Calu3 (cell line): ENCODE measurements around the gene SRRM2. TPM values are rescaled to one million over a fixed set of nuclear protein-coding genes. Genes with fewer than 3 reads are reported as not detected.

Experiments used
- BruUV-seq: library from RNA; stranded (reverse); fragments of 400-500 nt; replicated peaks from 2 replicates; lab custom pipeline; 2021; lab: Mats Ljungman, UMichigan
- CTCF ChIA-PET: fragments of 300-600 bp; sonication (Branson Sonifier 250); formaldehyde crosslinking; loops from one replicate; lab custom pipeline; 2022; ENCODE audit warnings: antibody characterized with exemption; lab: Charles Lee
- DNase-seq: peaks from one replicate; pipeline ENCODE4 v3.0.0; 2022
- H3K27ac Mint-ChIP-seq: one replicate; pipeline ENCODE4 v1.8.0; 2022; ENCODE audit warnings: mixed read lengths; ENCODE audit not compliant: unreplicated experiment
- H3K27me3 Mint-ChIP-seq: one replicate; pipeline ENCODE4 v1.8.0; 2022; ENCODE audit warnings: mixed read lengths; ENCODE audit not compliant: unreplicated experiment
- H3K36me3 Mint-ChIP-seq: one replicate; pipeline ENCODE4 v1.8.0; 2022; ENCODE audit warnings: mild to moderate bottlenecking, moderate library complexity, mixed read lengths; ENCODE audit not compliant: insufficient read depth, unreplicated experiment
- H3K4me1 Mint-ChIP-seq: one replicate; pipeline ENCODE4 v1.8.0; 2022; ENCODE audit warnings: mild to moderate bottlenecking, low read depth, mixed read lengths; ENCODE audit not compliant: unreplicated experiment
- H3K4me3 Mint-ChIP-seq: one replicate; pipeline ENCODE4 v1.8.0; 2022; ENCODE audit warnings: mild to moderate bottlenecking, low read depth, moderate library complexity, mixed read lengths; ENCODE audit not compliant: unreplicated experiment
- H3K9me3 Mint-ChIP-seq: one replicate; pipeline ENCODE4 v1.8.0; 2022; ENCODE audit warnings: low read depth, mixed read lengths; ENCODE audit not compliant: unreplicated experiment
- intact Hi-C: fragments of 100-400 bp; cut with micrococcal nuclease; formaldehyde crosslinking; loops from one replicate; pipeline ENCODE4 v1.10.0; 2022; ENCODE audit not compliant: unreplicated experiment
- total RNA-seq: library from RNA; stranded (reverse); gene quantifications from 2 replicates; pipeline ENCODE4 v1.2.3, GENCODE V29; 2022
- TF ChIP-seq, protein P1 (sequence below): fragments of 200-600 bp; IDR thresholded peaks from one replicate; pipeline ENCODE4 v1.8.0; 2022; ENCODE audit warnings: antibody characterized with exemption; ENCODE audit not compliant: unreplicated experiment

SRRM2 gene
- total RNA-seq, 1 experiment from 2014 or later, result 905 TPM

DNA sequence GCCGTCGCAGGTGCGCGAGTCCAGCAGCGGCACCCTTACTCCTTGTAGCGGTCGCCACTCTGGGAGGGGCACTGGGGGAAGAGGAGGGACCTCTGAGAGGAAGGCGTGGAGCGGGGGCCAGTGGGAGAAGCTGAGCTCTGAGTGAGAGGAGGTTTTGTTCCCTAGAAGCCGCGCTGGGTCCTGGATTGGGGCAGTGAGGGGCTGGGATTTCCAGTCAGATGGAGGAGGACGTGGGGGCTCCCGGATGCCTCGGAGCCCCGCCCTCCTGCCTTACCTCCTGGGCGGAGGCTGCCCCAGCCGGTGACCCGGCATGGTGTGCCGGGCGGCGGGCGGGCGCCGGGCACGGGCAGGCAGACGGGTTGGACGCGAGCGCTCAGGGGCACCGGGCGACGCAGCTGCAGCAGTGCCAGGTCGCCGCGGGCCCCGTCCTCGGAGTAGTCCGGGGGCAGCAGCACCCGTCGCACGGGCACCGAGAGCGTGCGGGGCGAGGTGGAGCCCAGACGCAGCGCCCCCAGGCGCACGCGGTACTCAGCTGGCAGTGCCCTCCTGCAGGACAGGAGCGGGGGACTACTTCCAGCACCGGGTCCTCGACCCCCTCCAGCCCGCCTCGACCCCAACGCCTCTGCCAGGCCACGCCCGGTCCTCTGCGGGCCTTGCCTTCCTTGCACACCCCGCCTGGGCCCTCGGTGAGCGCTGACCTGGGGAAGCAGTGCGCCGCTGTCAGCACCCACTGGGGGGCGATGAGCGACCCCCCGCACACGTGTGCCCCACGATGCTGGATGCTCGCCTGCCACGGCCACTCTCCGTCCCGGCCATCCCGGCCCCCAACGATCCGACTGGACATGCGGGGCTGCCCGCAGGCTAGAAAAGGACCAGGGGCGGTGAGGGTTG is 32.9 kb downstream of the SRRM2 start:
- CTCF ChIA-PET, result interaction anchor here (0.5 to 1.0 kb wide), 3 partner anchors 51 to 421 kb away, joined by 3 to 10 read pairs (median 5); no protein-coding TSS in a partner anchor
- H3K27me3 Mint-ChIP-seq, result no peaks in the 10 kb centered on the region
- TF ChIP-seq, protein P1, sequence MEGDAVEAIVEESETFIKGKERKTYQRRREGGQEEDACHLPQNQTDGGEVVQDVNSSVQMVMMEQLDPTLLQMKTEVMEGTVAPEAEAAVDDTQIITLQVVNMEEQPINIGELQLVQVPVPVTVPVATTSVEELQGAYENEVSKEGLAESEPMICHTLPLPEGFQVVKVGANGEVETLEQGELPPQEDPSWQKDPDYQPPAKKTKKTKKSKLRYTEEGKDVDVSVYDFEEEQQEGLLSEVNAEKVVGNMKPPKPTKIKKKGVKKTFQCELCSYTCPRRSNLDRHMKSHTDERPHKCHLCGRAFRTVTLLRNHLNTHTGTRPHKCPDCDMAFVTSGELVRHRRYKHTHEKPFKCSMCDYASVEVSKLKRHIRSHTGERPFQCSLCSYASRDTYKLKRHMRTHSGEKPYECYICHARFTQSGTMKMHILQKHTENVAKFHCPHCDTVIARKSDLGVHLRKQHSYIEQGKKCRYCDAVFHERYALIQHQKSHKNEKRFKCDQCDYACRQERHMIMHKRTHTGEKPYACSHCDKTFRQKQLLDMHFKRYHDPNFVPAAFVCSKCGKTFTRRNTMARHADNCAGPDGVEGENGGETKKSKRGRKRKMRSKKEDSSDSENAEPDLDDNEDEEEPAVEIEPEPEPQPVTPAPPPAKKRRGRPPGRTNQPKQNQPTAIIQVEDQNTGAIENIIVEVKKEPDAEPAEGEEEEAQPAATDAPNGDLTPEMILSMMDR, result peak; percentile 81
- peaks cover 36% of the 10 kb centered on the region for H3K4me1 Mint-ChIP-seq
- peak; percentile 41 for DNase-seq
- H3K9me3 Mint-ChIP-seq, result no peaks in the 10 kb centered on the region
- BruUV-seq, result no TSS peak
- H3K27ac Mint-ChIP-seq, result peak overlapping the region; percentile 91
- intact Hi-C loops, result no loop called here
- peak overlapping the region; percentile 71 for H3K4me3 Mint-ChIP-seq
- peaks cover 19% of the 10 kb centered on the region for H3K36me3 Mint-ChIP-seq

DNA sequence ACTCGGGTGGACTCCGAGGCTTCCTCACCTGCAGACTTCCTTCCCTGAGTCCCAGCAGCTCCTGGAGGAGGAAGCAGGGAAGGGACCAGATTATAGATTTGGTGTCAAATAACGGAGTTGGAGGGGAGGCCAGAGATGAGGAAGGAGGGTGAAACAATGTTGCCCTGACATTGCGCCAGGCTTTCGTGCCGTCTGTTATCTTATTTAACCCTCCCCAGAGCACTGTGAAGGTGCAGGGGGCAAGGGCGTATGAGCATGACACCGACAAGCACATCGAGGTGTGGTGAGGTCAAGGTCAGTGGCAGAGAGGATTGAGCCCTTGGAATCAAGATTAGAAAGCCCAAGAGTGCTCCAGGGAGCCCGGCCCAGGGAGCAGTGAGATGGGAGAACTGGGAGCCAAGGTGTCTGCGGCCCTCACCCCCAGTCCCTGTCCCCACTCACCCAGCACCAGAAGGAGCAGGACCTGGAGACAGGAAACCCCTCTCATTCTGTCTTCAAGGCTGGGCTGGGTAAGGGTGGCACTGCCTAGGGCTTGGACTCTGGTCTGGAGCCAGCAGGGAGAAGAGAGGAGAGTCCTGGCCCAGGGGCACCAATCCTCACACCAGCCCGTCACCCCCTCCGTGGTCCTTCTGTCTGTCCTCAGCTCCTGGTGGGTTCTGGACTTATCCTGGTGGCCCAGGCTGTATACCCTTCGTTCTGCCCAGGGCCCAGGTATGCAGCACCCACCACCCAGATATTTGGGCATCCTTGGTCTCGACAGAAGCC is 33.8 kb downstream of the SRRM2 start:
- peaks cover 36% of the 10 kb centered on the region for H3K4me1 Mint-ChIP-seq
- TF ChIP-seq, protein P1, result no peak
- peaks cover 18% of the 10 kb centered on the region for H3K36me3 Mint-ChIP-seq
- peak overlapping the region; percentile 71 for H3K4me3 Mint-ChIP-seq
- intact Hi-C loops, result no loop called here
- peak; percentile 50 for DNase-seq
- peak overlapping the region; percentile 88 for H3K27ac Mint-ChIP-seq
- no TSS peak for BruUV-seq
- H3K9me3 Mint-ChIP-seq, result no peaks in the 10 kb centered on the region
- CTCF ChIA-PET, result interaction anchor here (0.5 kb wide), 1 partner anchor 422 kb away, joined by 10 read pairs; no protein-coding TSS in a partner anchor
- no peaks in the 10 kb centered on the region for H3K27me3 Mint-ChIP-seq

DNA sequence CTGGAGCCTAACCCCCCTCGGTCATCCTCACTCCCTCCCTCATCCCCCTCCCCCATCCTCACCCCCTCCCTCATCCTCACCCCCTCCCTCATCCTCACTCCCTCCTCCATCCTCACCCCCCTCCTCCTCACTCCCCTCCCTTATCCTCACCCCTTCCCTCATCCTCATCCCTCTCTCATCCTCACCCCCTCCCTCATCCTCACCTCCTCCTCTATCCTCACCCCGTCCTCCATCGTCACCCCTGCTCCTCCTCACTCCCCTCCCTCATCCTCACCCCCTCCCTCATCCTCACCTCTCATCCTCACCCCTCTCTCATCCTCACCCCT is 34.4 kb downstream of the SRRM2 start:
- no peaks in the 10 kb centered on the region for H3K27me3 Mint-ChIP-seq
- no peak for DNase-seq
- H3K4me3 Mint-ChIP-seq, result peak overlapping the region; percentile 71
- H3K27ac Mint-ChIP-seq, result peak overlapping the region; percentile 88
- CTCF ChIA-PET, result no interaction called here
- H3K36me3 Mint-ChIP-seq, result peaks cover 18% of the 10 kb centered on the region
- H3K9me3 Mint-ChIP-seq, result no peaks in the 10 kb centered on the region
- no TSS peak for BruUV-seq
- H3K4me1 Mint-ChIP-seq, result peaks cover 36% of the 10 kb centered on the region
- TF ChIP-seq, protein P1, result no peak
- intact Hi-C loops, result no loop called here

DNA sequence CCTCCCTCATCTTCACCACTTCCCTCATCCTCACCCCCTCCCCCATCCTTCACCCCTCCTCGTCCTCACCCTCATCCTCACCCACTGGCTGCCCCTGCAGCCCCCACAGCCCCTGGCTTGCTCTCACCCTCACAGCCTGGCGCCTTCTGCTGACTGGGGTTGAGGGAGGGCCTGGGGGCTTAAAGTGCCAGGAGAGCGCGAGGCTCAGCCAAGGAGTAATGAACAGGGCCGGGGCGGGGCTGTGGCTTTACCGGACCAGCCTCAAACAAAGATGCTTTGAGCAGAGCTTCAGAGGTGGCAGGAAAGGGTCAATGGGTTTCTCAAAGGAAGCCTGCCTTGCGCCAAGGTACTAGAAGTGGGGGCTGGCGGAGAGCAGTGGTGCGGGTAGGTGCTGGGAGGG is 35.0 kb downstream of the SRRM2 start, which contains the start of gene PRSS33:
PRSS33 (minus strand) TSS at position 155 of the 400 bp plus-strand sequence. CDS start 1,013 bp downstream, outside the sequence.
- H3K36me3 Mint-ChIP-seq, result peaks cover 18% of the 10 kb centered on the region
- H3K4me3 Mint-ChIP-seq, result peak within 1 kb of the TSS; percentile 71
- H3K27ac Mint-ChIP-seq, result peak within 1 kb of the TSS; percentile 88
- TF ChIP-seq, protein P1, result no peak
- peaks cover 36% of the 10 kb centered on the region for H3K4me1 Mint-ChIP-seq
- CTCF ChIA-PET, result interaction anchor here (1.0 kb wide), 1 partner anchor 9 kb away, joined by 3 read pairs; no protein-coding TSS in a partner anchor
- no TSS peak for BruUV-seq
- intact Hi-C loops, result no loop called here
- DNase-seq, result peak; percentile 50
- no peaks in the 10 kb centered on the region for H3K27me3 Mint-ChIP-seq
- H3K9me3 Mint-ChIP-seq, result no peaks in the 10 kb centered on the region
